CD4-positive, CD25-positive, alpha-beta regulatory T cell (primary cell): ENCODE results near the gene TPPP3. TPM values are rescaled to one million over a fixed set of nuclear protein-coding genes. Genes with fewer than 3 reads are reported as not detected.
"Not testable (repeated sequence)": the region's sequence is repeated elsewhere in the genome, so short reads cannot be mapped to it uniquely, and the experiment has no call there.

Source experiments
- ATAC-seq, 2 donors: fragments of 150-1000 bp; cut with Tn5 transposase; one replicate each; pipeline ENCODE4 v1.10.0; 2021; ENCODE audit warnings: low read depth in 2 of 2, moderate number of reproducible peaks in 2 of 2, moderate library complexity in 1 of 2
- DNase-seq, 3 donors: peaks; one replicate each; pipeline versions ENCODE4 v3.0.0 to v3.0.0-alpha.2; 2012 to 2022; ENCODE audit warnings: mixed read lengths in 1 of 3
- H3K27ac ChIP-seq: one replicate; pipeline ENCODE4 v1.7.0; 2013; ENCODE audit warnings: mild to moderate bottlenecking, low read length; ENCODE audit not compliant: insufficient read depth, poor library complexity, severe bottlenecking
- H3K27me3 ChIP-seq: one replicate; pipeline ENCODE4 v1.7.0; 2013; ENCODE audit warnings: low read length; ENCODE audit not compliant: control insufficient read depth, insufficient read depth
- H3K36me3 ChIP-seq: one replicate; pipeline ENCODE4 v1.7.0; 2013; ENCODE audit warnings: mild to moderate bottlenecking, low read length, moderate library complexity; ENCODE audit not compliant: control insufficient read depth, insufficient read depth
- H3K4me1 ChIP-seq: 2 replicates; pipeline ENCODE4 v1.7.0; 2013; ENCODE audit warnings: mild to moderate bottlenecking, low read length; ENCODE audit not compliant: insufficient read depth, control insufficient read depth, poor library complexity, severe bottlenecking
- H3K4me3 ChIP-seq: one replicate; pipeline ENCODE4 v1.7.0; 2013; ENCODE audit warnings: low read depth, mild to moderate bottlenecking, low read length, moderate library complexity
- H3K9me3 ChIP-seq, 2 experiments: 1 replicate in 1 of 2; 2 replicates in 1 of 2; pipeline ENCODE4 v1.7.0; 2013; ENCODE audit warnings: low read length in 2 of 2, mild to moderate bottlenecking in 1 of 2, moderate library complexity in 1 of 2; ENCODE audit not compliant: control insufficient read depth in 2 of 2
- H3K27ac Mint-ChIP-seq, 3 donors: one replicate each; pipeline ENCODE4 v1.8.0; 2020 to 2022; ENCODE audit warnings: mild to moderate bottlenecking in 3 of 3, mixed read lengths in 3 of 3, moderate library complexity in 2 of 3
- H3K27me3 Mint-ChIP-seq: one replicate; pipeline ENCODE4 v1.8.0; 2022; ENCODE audit warnings: mild to moderate bottlenecking, mixed read lengths
- H3K36me3 Mint-ChIP-seq: one replicate; pipeline ENCODE4 v1.8.0; 2020; ENCODE audit warnings: mixed read lengths
- H3K4me1 Mint-ChIP-seq, 4 donors: one replicate each; pipeline ENCODE4 v1.8.0; 2020 to 2022; ENCODE audit warnings: mixed read lengths in 4 of 4, mild to moderate bottlenecking in 1 of 4
- H3K4me3 Mint-ChIP-seq, 4 donors: one replicate each; pipeline ENCODE4 v1.8.0; 2020 to 2022; ENCODE audit warnings: mild to moderate bottlenecking in 4 of 4, mixed read lengths in 4 of 4, moderate library complexity in 3 of 4
- H3K9me3 Mint-ChIP-seq, 7 donors: one replicate each; pipeline ENCODE4 v1.8.0; 2020 to 2022; ENCODE audit warnings: mixed read lengths in 7 of 7, mild to moderate bottlenecking in 3 of 7, moderate library complexity in 2 of 7
- polyA plus RNA-seq, 4 donors: library from polyadenylated mRNA; unstranded; fragments of 300-500 nt; fragmentation: Illumina TruSeq; gene quantifications; one replicate each; pipeline ENCODE4 v1.2.3, GENCODE V29; 2021
- total RNA-seq: library from RNA; stranded (reverse); gene quantifications from one replicate; pipeline ENCODE4 v1.2.3, GENCODE V29; 2022

TPPP3 gene
- total and polyA plus RNA-seq, 5 donors from 2014 or later: not detected

- H3K4me1 ChIP-seq: peaks cover 10% of the 10 kb centered on the region
- no peaks in the 10 kb centered on the region for H3K9me3 ChIP-seq
- peak; percentile 66 to 68 for ATAC-seq
- no peak within 1 kb of the TSS for H3K27ac ChIP-seq
- no peaks in the 10 kb centered on the region for H3K9me3 Mint-ChIP-seq
- H3K4me1 Mint-ChIP-seq: peaks cover 0 to 15% (median 8%) of the 10 kb centered on the region in 4 donors
- H3K4me3 Mint-ChIP-seq: peak within 1 kb of the TSS; percentile 50 to 87 (median 66)
- H3K36me3 Mint-ChIP-seq: no peaks in the 10 kb centered on the region
- no peak for DNase-seq
- H3K27ac Mint-ChIP-seq: no peak within 1 kb of the TSS
- no peak within 1 kb of the TSS for H3K4me3 ChIP-seq
- H3K27me3 Mint-ChIP-seq: peaks cover 52% of the 10 kb centered on the region
- peaks cover 19% of the 10 kb centered on the region for H3K27me3 ChIP-seq
- H3K36me3 ChIP-seq: no peaks in the 10 kb centered on the region
Observed at GRCh38 chr16:67415872-67416793, 22.8 kb upstream of the TPPP3 start, which contains the start of gene ZDHHC1. ZDHHC1 (minus strand) TSS chr16:67416477; CDS start chr16:67407775, 8,702 bp downstream.

- H3K9me3 ChIP-seq, DNase-seq, H3K27ac ChIP-seq, H3K36me3 ChIP-seq, H3K36me3 Mint-ChIP-seq, H3K4me1 ChIP-seq, H3K27ac Mint-ChIP-seq, H3K4me3 ChIP-seq, H3K9me3 Mint-ChIP-seq, ATAC-seq: not testable (repeated sequence)
- Mint-ChIP-seq H3K4me1 (peaks cover 0 to 15% (median 8%) of the 10 kb centered on the region in 4 donors), H3K27me3 (peaks cover 52% of the 10 kb centered on the region), H3K4me3 (peak overlapping the region in 2 of 4 donors; percentile 50 to 58)
- H3K27me3 ChIP-seq: peaks cover 19% of the 10 kb centered on the region
Observed at GRCh38 chr16:67415421-67415820, 22.1 kb upstream of the TPPP3 start.

DNA sequence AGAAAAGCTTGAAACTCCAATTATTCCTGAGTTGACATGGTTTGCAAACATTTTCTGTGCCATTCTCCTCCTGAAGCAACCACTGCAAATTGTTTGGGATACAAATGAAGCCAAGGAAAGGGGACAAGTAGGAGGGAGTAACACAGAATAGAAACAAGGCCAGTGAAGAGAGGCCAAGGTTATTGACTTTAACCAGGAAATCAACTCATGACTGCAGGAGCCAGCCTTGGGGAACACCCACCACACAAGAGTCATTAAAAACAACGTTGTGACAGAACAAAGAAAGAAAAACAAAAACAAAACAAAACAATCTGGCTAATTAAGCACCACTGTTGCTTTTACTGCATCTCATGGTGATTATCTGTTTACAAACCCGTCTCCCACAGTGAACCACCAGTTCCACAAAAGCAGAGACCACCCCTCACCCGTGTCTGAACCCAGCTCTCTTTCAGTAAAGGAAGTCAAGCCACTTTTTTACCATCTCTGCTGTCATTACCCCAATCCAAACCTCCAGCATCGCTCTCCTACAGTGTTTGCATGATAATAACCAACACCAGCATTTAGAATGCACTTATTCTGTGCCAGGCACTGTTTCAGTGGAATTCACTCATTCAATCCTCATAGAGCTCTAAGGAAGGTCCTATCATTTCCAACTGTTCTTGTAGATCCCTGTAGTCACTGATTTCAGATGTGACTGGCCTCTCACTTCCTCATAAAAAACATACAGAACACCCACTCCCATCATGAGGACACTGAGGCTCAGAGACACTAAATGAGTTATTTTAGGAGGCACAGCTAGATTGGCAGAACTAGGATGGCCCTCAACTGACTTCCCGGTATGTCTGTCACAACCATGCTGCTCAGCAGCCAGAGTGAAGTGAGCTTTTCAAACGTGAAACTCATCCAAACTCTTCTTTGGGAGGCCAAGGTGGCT, 20.9 kb upstream of the TPPP3 start:
- no peak overlapping the region for H3K27ac Mint-ChIP-seq
- H3K36me3 Mint-ChIP-seq: no peaks in the 10 kb centered on the region
- H3K36me3 ChIP-seq: no peaks in the 10 kb centered on the region
- H3K9me3 Mint-ChIP-seq: peaks cover 0 to 3% (median 0%) of the 10 kb centered on the region in 7 donors
- DNase-seq: no peak
- peaks cover 10% of the 10 kb centered on the region for H3K4me1 ChIP-seq
- H3K27ac ChIP-seq: no peak overlapping the region
- peaks cover 45% of the 10 kb centered on the region for H3K27me3 Mint-ChIP-seq
- ATAC-seq: no peak
- no peak overlapping the region for H3K4me3 ChIP-seq
- peaks cover 0 to 15% (median 8%) of the 10 kb centered on the region in 4 donors for H3K4me1 Mint-ChIP-seq
- no peak overlapping the region for H3K4me3 Mint-ChIP-seq
- no peaks in the 10 kb centered on the region for H3K9me3 ChIP-seq
- H3K27me3 ChIP-seq: peaks cover 17% of the 10 kb centered on the region

DNA sequence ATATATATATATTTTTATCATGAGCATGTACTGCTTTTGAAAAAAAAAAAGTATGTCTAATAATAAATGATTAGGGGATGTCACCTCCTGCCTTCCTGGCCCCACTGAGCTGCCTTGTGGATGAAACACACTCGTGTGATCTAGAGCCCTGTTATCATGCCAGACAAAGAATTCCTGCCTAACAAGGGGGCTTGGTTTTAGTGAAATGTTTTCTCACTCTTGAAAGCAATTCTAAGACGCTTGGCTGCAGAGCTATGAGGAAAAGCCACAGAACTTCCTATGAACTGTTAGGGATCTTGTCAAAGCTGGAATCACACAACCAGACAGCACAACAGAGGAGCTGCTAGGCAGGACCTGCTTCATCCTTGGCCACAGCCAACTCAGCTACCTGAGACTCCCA, 19.0 kb upstream of the TPPP3 start:
- Histone ChIP-seq H3K27me3 (peaks cover 8% of the 10 kb centered on the region), H3K9me3 (no peaks in the 10 kb centered on the region), H3K36me3 (no peaks in the 10 kb centered on the region), H3K4me1 (peaks cover 10% of the 10 kb centered on the region), H3K4me3 (no peak overlapping the region), H3K27ac (no peak overlapping the region)
- H3K9me3 Mint-ChIP-seq: peaks cover 0 to 3% (median 0%) of the 10 kb centered on the region in 7 donors
- H3K27ac Mint-ChIP-seq: no peak overlapping the region
- DNase-seq: no peak
- no peaks in the 10 kb centered on the region for H3K36me3 Mint-ChIP-seq
- H3K27me3 Mint-ChIP-seq: peaks cover 33% of the 10 kb centered on the region
- H3K4me3 Mint-ChIP-seq: no peak overlapping the region
- ATAC-seq: no peak
- H3K4me1 Mint-ChIP-seq: peaks cover 0 to 15% (median 6%) of the 10 kb centered on the region in 4 donors

- H3K27ac ChIP-seq: no peak overlapping the region
- H3K27ac Mint-ChIP-seq: no peak overlapping the region
- no peak for ATAC-seq
Observed at GRCh38 chr16:67411339-67411738, 18.0 kb upstream of the TPPP3 start.

GRCh38 chr16:67409631-67410030, 16.3 kb upstream of the TPPP3 start:
- Histone ChIP-seq H3K27ac (no peak overlapping the region), H3K4me3 (no peak overlapping the region), H3K4me1 (no peaks in the 10 kb centered on the region), H3K9me3 (no peaks in the 10 kb centered on the region), H3K36me3 (no peaks in the 10 kb centered on the region), H3K27me3 (peaks cover 4% of the 10 kb centered on the region)
- DNase-seq (no peak), ATAC-seq (no peak)
- peaks cover 0 to 6% (median 1%) of the 10 kb centered on the region in 4 donors for H3K4me1 Mint-ChIP-seq
- H3K4me3 Mint-ChIP-seq: no peak overlapping the region
- H3K27me3 Mint-ChIP-seq: peaks cover 17% of the 10 kb centered on the region
- no peak overlapping the region for H3K27ac Mint-ChIP-seq
- H3K36me3 Mint-ChIP-seq: no peaks in the 10 kb centered on the region
- H3K9me3 Mint-ChIP-seq: peaks cover 0 to 3% (median 0%) of the 10 kb centered on the region in 7 donors

More at GRCh38 chr16:67411339-67411738, 18.0 kb upstream of the TPPP3 start:
- Mint-ChIP-seq H3K9me3 (peaks cover 0 to 3% (median 0%) of the 10 kb centered on the region in 7 donors), H3K4me1 (peaks cover 0 to 10% (median 1%) of the 10 kb centered on the region in 4 donors), H3K27me3 (peaks cover 24% of the 10 kb centered on the region), H3K36me3 (no peaks in the 10 kb centered on the region), H3K4me3 (no peak overlapping the region)
- Histone ChIP-seq H3K36me3 (no peaks in the 10 kb centered on the region), H3K27me3 (peaks cover 4% of the 10 kb centered on the region), H3K4me1 (peaks cover 7% of the 10 kb centered on the region), H3K9me3 (no peaks in the 10 kb centered on the region), H3K4me3 (no peak overlapping the region)
- no peak for DNase-seq

DNA sequence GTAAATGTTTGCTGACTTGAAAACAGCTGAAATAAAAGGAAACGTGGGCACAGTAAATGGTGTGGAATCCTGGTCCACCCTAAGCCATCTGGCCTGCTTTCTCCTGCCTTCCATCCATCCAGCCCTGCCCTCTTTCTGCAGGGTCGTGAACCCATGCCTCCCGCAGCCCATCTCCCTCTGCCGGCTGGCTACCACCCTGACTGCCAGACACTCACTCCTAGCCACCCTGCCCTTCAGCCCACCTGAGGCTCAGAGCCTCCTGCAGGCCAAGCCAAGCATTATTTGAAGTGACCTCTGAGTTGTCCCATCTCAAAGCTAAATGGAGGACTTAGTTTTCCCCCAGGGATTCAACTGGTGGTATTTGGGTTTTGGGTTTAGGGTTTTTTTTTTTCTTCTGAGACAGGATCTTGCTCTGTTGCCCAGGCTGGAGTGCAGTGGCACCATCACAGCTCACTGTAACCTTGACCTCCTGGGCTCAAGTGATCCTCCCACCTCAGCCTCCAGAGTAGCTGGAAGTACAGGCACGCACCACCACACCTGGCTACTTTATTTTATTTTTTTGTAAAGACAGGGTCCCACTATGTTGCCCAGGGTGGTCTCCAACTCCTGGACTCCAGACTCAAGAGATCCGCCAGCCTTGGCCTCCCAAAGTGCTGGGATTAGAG, 14.6 kb upstream of the TPPP3 start:
- peaks cover 21% of the 10 kb centered on the region for H3K27me3 Mint-ChIP-seq
- ATAC-seq (no peak), DNase-seq (no peak)
- no peaks in the 10 kb centered on the region for H3K4me1 ChIP-seq
- no peak overlapping the region for H3K4me3 ChIP-seq
- H3K9me3 Mint-ChIP-seq: peaks cover 0 to 3% (median 0%) of the 10 kb centered on the region in 7 donors
- no peaks in the 10 kb centered on the region for H3K36me3 Mint-ChIP-seq
- H3K27me3 ChIP-seq: no peaks in the 10 kb centered on the region
- no peak overlapping the region for H3K4me3 Mint-ChIP-seq
- H3K9me3 ChIP-seq: no peaks in the 10 kb centered on the region
- no peaks in the 10 kb centered on the region for H3K36me3 ChIP-seq
- H3K4me1 Mint-ChIP-seq: no peaks in the 10 kb centered on the region
- H3K27ac Mint-ChIP-seq: no peak overlapping the region
- no peak overlapping the region for H3K27ac ChIP-seq
